Tibial nerve (tissue), 4 donors: ENCODE measurements around the gene PITPNM2. TPM values are rescaled to one million over a fixed set of nuclear protein-coding genes. Genes with fewer than 3 reads are reported as not detected.
A peak's percentile ranks its signal among the peaks of the same experiment; 100 is the strongest.

Experiments
- DNase-seq, 2 donors: peaks; one replicate each; pipeline ENCODE4 v3.0.0-alpha.2; 2019; ENCODE audit warnings: low spot score in 2 of 2
- H3K27ac ChIP-seq, 4 donors: fragments of 200-600 bp; sonication (generic) in 3 of 4; one replicate each; pipeline ENCODE4 v1.5.1; 2017 to 2019; ENCODE audit warnings: mild to moderate bottlenecking in 1 of 4
- H3K27me3 ChIP-seq, 2 donors: fragments of 200-600 bp; sonication (generic) in 1 of 2; one replicate each; pipeline versions ENCODE4 v1.5.1 to v1.6.0; 2017 to 2019
- H3K36me3 ChIP-seq, 3 donors: fragments of 200-600 bp; sonication (generic); one replicate each; pipeline ENCODE4 v1.5.1; 2018 to 2019
- H3K4me1 ChIP-seq, 4 donors: fragments of 200-600 bp; sonication (generic) in 3 of 4; one replicate each; pipeline ENCODE4 v1.5.1; 2017 to 2019
- H3K4me3 ChIP-seq, 4 donors: fragments of 200-600 bp; sonication (generic) in 3 of 4; one replicate each; pipeline ENCODE4 v1.5.1; 2017 to 2019; ENCODE audit warnings: mild to moderate bottlenecking in 1 of 4, moderate library complexity in 1 of 4
- H3K9me3 ChIP-seq, 4 donors: fragments of 200-600 bp; sonication (generic) in 3 of 4; one replicate each; pipeline ENCODE4 v1.5.1; 2017 to 2019
- CTCF ChIP-seq, 5 experiments: fragments of 200-600 bp in 3 of 5; fragments of 450-650 bp in 2 of 5; sonication (generic) in 3 of 5; IDR thresholded peaks; one replicate each; pipeline ENCODE4 v1.5.1; 2016 to 2019; ENCODE audit warnings: antibody characterized with exemption in 5 of 5, mild to moderate bottlenecking in 3 of 5, moderate library complexity in 2 of 5
- EP300 ChIP-seq, 2 donors: sonication (generic); formaldehyde crosslinking; IDR thresholded peaks; one replicate each; pipeline ENCODE4 v1.6.1; 2017; ENCODE audit warnings: antibody characterized with exemption in 2 of 2, mild to moderate bottlenecking in 1 of 2
- POLR2A ChIP-seq, 2 donors: fragments of 450-650 bp; IDR thresholded peaks; one replicate each; pipeline ENCODE4 v1.6.1; 2017; ENCODE audit warnings: antibody characterized with exemption in 2 of 2, mild to moderate bottlenecking in 2 of 2, moderate library complexity in 2 of 2
- WGBS, 2 donors: methylation state at CpG; one replicate each; pipeline ENCODE4 v1.1.5; 2018; 5-methylcytosine and 5-hydroxymethylcytosine counted together
- total RNA-seq, 4 donors: library from RNA; depleted of rRNA; stranded (reverse); fragments of >200 nt; gene quantifications; one replicate each; pipeline ENCODE4 v1.1.0, GENCODE V29; 2016

The PITPNM2 gene
- total RNA-seq, 4 donors from 2014 or later = 6.1 to 9.8 (median 9.0) TPM

DNA sequence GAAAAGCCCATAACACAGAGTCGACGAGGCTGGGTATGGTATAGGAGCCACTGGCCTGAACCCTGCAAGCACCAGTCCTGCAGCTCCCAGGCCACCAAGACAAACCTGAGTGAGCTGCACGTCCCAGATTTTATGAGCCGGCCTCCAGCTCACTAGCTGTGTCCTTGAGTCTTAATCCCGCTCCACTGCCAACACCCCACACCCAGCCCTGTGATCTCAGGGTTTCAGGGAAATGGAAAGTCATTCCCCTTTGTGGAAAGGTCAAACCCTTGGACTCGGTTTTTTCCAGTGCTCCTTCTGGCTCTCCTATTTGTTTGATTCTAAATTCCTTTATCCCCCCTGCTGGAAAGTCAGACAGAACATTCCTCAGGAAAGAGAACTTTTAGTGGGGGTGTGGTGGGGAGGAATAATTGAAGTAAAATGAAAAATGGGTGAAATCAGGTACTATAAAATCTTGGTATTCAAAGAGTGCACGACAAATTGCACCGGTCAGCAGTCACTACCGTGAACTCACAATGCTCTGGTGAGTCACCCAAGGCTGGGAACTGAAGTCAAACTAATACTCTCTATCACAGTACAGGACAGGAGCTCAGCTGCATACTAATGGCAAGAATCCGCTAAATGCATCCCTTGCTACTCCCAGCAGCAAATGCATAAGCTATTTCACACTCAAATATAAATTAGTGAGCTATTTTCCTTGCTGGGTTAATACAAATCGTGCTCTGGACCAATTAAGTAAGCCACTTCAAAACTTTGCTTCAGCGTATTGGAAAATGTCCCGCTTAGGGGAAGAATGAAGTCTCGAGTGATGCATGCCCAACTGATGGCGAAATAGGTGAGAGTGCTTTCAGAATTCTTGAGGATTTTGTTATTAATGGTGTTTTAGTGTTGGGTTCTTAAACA, 9.0 kb downstream of the PITPNM2 start:
- TF ChIP-seq POLR2A (IDR thresholded peaks at IDR 0.05) = no peak
- TF ChIP-seq CTCF (IDR thresholded peaks at IDR 0.05) = no peak
- TF ChIP-seq EP300 (IDR thresholded peaks at IDR 0.05) = peak in 1 of 2 donors; percentile 36
- no peaks in the 10 kb centered on the region for H3K27me3 ChIP-seq
- peaks cover 0 to 6% (median 0%) of the 10 kb centered on the region in 3 donors for H3K36me3 ChIP-seq
- H3K27ac ChIP-seq = peak overlapping the region in 3 of 4 donors; percentile 75 to 88 (median 75)
- H3K9me3 ChIP-seq = no peaks in the 10 kb centered on the region
- no peak for DNase-seq
- no peak overlapping the region for H3K4me3 ChIP-seq
- H3K4me1 ChIP-seq = peaks cover 0 to 48% (median 39%) of the 10 kb centered on the region in 4 donors
- WGBS, 2 donors = 35 to 36% methylated on average over 15 of the region's 15 CpGs

DNA sequence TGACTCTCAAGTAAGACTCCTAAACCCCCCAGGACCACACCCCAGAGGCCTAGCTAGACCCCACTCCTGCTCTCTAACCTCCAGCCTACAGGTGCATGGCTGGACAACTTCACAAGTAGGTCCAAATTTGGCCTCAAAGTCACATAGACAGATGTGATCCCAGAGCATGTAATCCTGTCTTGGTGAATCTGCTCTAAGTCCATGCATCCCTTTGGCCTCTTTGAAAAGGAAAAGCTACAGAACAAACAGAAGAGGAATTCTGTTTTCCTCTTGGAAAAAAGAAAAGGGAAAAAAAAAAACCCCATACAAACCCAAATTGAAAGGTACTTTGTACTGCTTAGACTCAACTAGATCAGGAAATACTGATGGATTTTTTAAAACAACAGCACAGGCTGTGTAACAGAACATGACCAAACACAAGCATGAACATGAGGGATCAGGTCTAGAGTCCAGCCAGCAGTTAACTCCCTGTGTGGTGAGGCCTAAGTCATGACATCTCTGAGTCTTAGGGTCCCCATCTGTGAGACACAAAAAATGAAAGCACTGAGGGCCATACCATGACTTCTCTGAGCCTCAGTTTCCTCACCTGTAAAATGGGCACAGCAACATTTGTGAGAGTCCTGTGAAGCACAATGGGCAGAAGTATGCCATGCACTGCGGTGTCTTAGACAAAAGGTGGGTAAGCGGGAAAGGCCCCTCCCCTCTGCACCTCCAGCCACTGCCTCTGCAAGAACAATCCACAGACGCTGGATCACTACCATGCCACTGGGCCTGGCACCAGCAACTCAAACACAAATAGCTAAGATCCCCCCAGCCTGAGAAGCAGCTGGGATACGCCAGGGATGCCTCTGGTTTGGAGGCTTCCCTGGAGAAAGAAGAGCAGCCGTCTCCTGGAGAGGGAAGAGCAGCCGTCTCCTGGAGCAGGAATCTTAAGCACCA, 9.9 kb downstream of the PITPNM2 start:
- no peak for DNase-seq

DNA sequence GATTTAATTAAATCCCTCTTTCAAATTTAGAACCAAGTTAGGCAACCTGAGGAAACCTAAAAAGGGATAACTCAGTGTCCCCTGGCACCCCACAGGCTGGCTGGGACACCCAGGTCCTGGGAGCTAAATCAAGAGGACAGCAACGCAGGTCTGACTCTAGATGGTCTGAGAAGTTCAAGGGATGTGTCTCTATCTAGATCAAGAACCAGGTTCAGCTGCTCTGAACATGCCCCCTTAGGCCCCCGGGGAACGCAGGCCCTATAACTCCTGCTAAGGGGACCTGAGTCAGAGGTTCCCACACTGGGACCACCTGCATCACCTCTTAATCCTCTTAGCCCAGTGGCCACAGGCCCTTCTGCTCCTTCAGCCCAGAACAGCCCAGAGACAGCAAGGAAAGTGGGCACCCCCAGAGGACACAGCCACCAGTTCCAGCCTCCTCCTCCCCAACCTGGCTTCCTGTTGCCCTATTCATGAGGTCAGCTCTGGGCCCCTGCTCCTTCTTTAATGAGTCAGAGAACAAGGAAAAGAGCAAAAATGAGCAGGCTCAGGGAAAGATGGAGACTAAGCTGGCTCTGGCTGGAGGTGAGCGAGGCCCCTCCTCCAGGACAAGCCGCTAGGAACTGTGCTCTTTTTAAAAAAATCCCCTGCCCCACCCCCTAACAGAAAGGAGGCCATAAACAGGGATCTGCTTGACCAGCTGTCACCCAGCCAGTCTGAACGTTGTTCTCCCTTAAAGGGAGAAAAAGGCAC, 10.8 kb downstream of the PITPNM2 start:
- TF ChIP-seq POLR2A (IDR thresholded peaks at IDR 0.05) (no peak), EP300 (IDR thresholded peaks at IDR 0.05) (no peak), CTCF (IDR thresholded peaks at IDR 0.05) (no peak)
- WGBS, 2 donors = 67 to 72% methylated on average over 6 of the region's 6 CpGs
- H3K4me3 ChIP-seq = no peak overlapping the region
- H3K27me3 ChIP-seq = no peaks in the 10 kb centered on the region
- H3K27ac ChIP-seq = peak overlapping the region in 3 of 4 donors; percentile 75 to 88 (median 75)
- H3K4me1 ChIP-seq = peaks cover 0 to 48% (median 39%) of the 10 kb centered on the region in 4 donors
- no peaks in the 10 kb centered on the region for H3K9me3 ChIP-seq
- H3K36me3 ChIP-seq = peaks cover 0 to 7% (median 0%) of the 10 kb centered on the region in 3 donors
- DNase-seq = no peak

More for the DNA sequence above, 9.9 kb downstream of the PITPNM2 start:
- H3K4me3 ChIP-seq = no peak overlapping the region
- H3K9me3 ChIP-seq = no peaks in the 10 kb centered on the region
- TF ChIP-seq CTCF (IDR thresholded peaks at IDR 0.05) (no peak), EP300 (IDR thresholded peaks at IDR 0.05) (no peak), POLR2A (IDR thresholded peaks at IDR 0.05) (no peak)
- H3K4me1 ChIP-seq = peaks cover 0 to 48% (median 39%) of the 10 kb centered on the region in 4 donors
- WGBS, 2 donors = 71 to 74% methylated on average over 6 of the region's 6 CpGs
- no peaks in the 10 kb centered on the region for H3K27me3 ChIP-seq
- peak overlapping the region in 3 of 4 donors; percentile 75 to 88 (median 75) for H3K27ac ChIP-seq
- H3K36me3 ChIP-seq = peaks cover 0 to 7% (median 0%) of the 10 kb centered on the region in 3 donors

DNA sequence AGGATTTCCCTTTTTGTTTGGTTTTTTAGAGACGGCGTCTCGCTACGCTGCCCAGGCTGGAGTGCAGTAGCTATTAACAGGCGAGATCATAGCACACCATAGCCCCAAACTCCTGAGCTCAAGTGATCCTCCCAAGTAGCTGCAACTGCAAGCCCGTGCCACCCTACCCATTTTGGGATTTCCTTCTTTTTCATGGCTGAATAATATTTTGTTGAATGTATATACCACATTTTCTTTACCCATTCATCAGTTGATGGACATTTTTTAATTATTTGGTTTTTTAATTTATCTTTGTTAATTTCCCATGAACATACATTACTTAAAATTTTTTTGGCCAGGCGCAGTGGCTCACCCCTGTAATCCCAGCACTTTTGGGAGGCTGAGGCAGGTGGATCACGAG, 15.2 kb downstream of the PITPNM2 start:
- no peaks in the 10 kb centered on the region for H3K27me3 ChIP-seq
- no peak for DNase-seq
- H3K4me1 ChIP-seq = peaks cover 0 to 23% (median 16%) of the 10 kb centered on the region in 4 donors
- H3K4me3 ChIP-seq = no peak overlapping the region
- TF ChIP-seq POLR2A (IDR thresholded peaks at IDR 0.05) (no peak), EP300 (IDR thresholded peaks at IDR 0.05) (no peak), CTCF (IDR thresholded peaks at IDR 0.05) (no peak)
- H3K36me3 ChIP-seq = peaks cover 0 to 7% (median 0%) of the 10 kb centered on the region in 3 donors
- H3K9me3 ChIP-seq = no peaks in the 10 kb centered on the region
- WGBS, 2 donors = 74 to 85% methylated on average over 7 to 8 of the region's 8 CpGs
- H3K27ac ChIP-seq = no peak overlapping the region
